A549 (cell line): ENCODE measurements around the gene BMI1. TPM values are rescaled to one million over a fixed set of nuclear protein-coding genes. Genes with fewer than 3 reads are reported as not detected.

Experiments
- ATAC-seq, 2 experiments: fragments of 200-7000 bp in 1 of 2; fragments of >200 bp in 1 of 2; cut with Nextera tagmentation in 1 of 2; cut with Tn5 transposase in 1 of 2; 3 replicates each; pipeline versions ENCODE4 v1.8.0 to v1.9.1; 2018 to 2020; ENCODE audit warnings: mild to moderate bottlenecking in 1 of 2, moderate library complexity in 1 of 2
- CTCF ChIA-PET: fragments of 300-600 bp; sonication (Branson Sonifier 250); formaldehyde crosslinking; extraction: SDS; loops from one replicate; lab custom pipeline; 2021; ENCODE audit warnings: antibody characterized with exemption, inconsistent platforms; lab: Yijun Ruan, JAX
- POLR2A ChIA-PET: fragments of 350-600 bp; formaldehyde crosslinking; extraction: SDS; loops from one replicate; lab custom pipeline; 2021; ENCODE audit warnings: antibody characterized with exemption, inconsistent platforms; lab: Yijun Ruan, JAX
- DNase-seq, 2 experiments: peaks; one replicate each; pipeline versions ENCODE4 v3.0.0 to v3.0.0-alpha.2; 2011 to 2016; ENCODE audit warnings: low read depth in 1 of 2, low spot score in 1 of 2
- FAIRE-seq: peaks from 2 replicates; lab custom pipeline; 2011; peaks lifted over from hg19 to GRCh38; lab: Jason Lieb, UNC
- H3K27ac ChIP-seq, 2 experiments: fragments of >200 bp; sonication (Bioruptor Twin); formaldehyde crosslinking; 3 replicates each; pipeline ENCODE4 v1.5.1; 2016 to 2017
- H3K4me1 ChIP-seq: fragments of >200 bp; sonication (Bioruptor Twin); formaldehyde crosslinking; 3 replicates; pipeline ENCODE4 v1.6.1; 2016
- H3K4me2 ChIP-seq: fragments of >200 bp; sonication (Bioruptor Twin); formaldehyde crosslinking; 3 replicates; pipeline ENCODE4 v1.6.1; 2016
- H3K4me3 ChIP-seq: fragments of >200 bp; sonication (Bioruptor Twin); formaldehyde crosslinking; 3 replicates; pipeline ENCODE4 v1.5.1; 2016
- H3K9me3 ChIP-seq: fragments of >200 bp; sonication (Bioruptor Twin); formaldehyde crosslinking; 3 replicates; pipeline ENCODE4 v1.6.1; 2016
- CHD2 ChIP-seq: fragments of 150-350 bp; IDR thresholded peaks from 2 replicates; pipeline ENCODE4 v1.6.1; 2014; ENCODE audit warnings: low read length; ENCODE audit not compliant: partially characterized antibody
- EHMT2 ChIP-seq: fragments of 200-600 bp; sonication (generic); IDR thresholded peaks from 2 replicates; pipeline ENCODE4 v1.6.1; 2016; ENCODE audit warnings: antibody characterized with exemption, low read depth, mild to moderate bottlenecking, moderate library complexity
- FOXS1 ChIP-seq: fragments of 250-450 bp; sonication (Bioruptor Pico); IDR thresholded peaks from 2 replicates; pipeline ENCODE4 v1.5.0; 2020; ENCODE audit warnings: mild to moderate bottlenecking, moderate library complexity
- HDAC2 ChIP-seq: fragments of 200-600 bp; sonication (generic); IDR thresholded peaks from 2 replicates; pipeline ENCODE4 v1.6.1; 2016
- HES2 ChIP-seq: fragments of >200 bp; sonication (Bioruptor Twin); formaldehyde crosslinking; IDR thresholded peaks from 2 replicates; pipeline ENCODE4 v1.6.1; 2016
- HEYL ChIP-seq: fragments of 250-450 bp; sonication (Bioruptor Pico); IDR thresholded peaks from 2 replicates; pipeline ENCODE4 v1.8.0; 2021; ENCODE audit warnings: mild to moderate bottlenecking, moderate library complexity
- HOXB5 ChIP-seq: fragments of 250-450 bp; sonication (Bioruptor Pico); IDR thresholded peaks from 2 replicates; pipeline ENCODE4 v1.5.0; 2020; ENCODE audit warnings: mild to moderate bottlenecking, moderate library complexity
- KDM5A ChIP-seq: fragments of 200-600 bp; sonication (generic); IDR thresholded peaks from 2 replicates; pipeline ENCODE4 v1.6.1; 2016; ENCODE audit warnings: antibody characterized with exemption, mild to moderate bottlenecking
- MAZ ChIP-seq: fragments of 150-350 bp; IDR thresholded peaks from 2 replicates; pipeline ENCODE4 v1.6.1; 2014; ENCODE audit warnings: antibody characterized with exemption, low read depth, low read length, borderline replicate concordance
- MYC ChIP-seq: IDR thresholded peaks from 2 replicates; pipeline ENCODE4 v1.6.1; 2012; ENCODE audit warnings: mild to moderate bottlenecking, inconsistent platforms, low read length, improper control_type of control experiment, borderline replicate concordance
- NFE2L2 ChIP-seq: fragments of 150-350 bp; conservative IDR thresholded peaks from 2 replicates; pipeline ENCODE4 v1.6.1; 2014; ENCODE audit warnings: low read length
- PHF8 ChIP-seq: fragments of 200-600 bp; sonication (generic); IDR thresholded peaks from 2 replicates; pipeline ENCODE4 v1.6.1; 2016; ENCODE audit warnings: low read depth, mild to moderate bottlenecking, antibody characterized with exemption, moderate library complexity, borderline replicate concordance
- RARB ChIP-seq: fragments of 250-450 bp; sonication (Bioruptor Pico); IDR thresholded peaks from 2 replicates; pipeline ENCODE4 v1.8.0; 2021; ENCODE audit warnings: mild to moderate bottlenecking, moderate library complexity
- REST ChIP-seq: fragments of 200-600 bp; sonication (generic); IDR thresholded peaks from 2 replicates; pipeline ENCODE4 v1.6.1; 2016; ENCODE audit warnings: antibody characterized with exemption, mild to moderate bottlenecking, moderate library complexity
- TFCP2L1 ChIP-seq: fragments of 250-450 bp; sonication (Bioruptor Pico); IDR thresholded peaks from 2 replicates; pipeline ENCODE4 v1.5.0; 2021; ENCODE audit warnings: mild to moderate bottlenecking
- USF2 ChIP-seq: fragments of 450-650 bp; IDR thresholded peaks from 2 replicates; pipeline ENCODE4 v1.6.1; 2014; ENCODE audit warnings: antibody characterized with exemption
- ZC3H11A ChIP-seq: fragments of 450-650 bp; IDR thresholded peaks from 2 replicates; pipeline ENCODE4 v1.6.1; 2014; ENCODE audit warnings: antibody characterized with exemption, mild to moderate bottlenecking
- ZFP36 ChIP-seq: fragments of 450-650 bp; IDR thresholded peaks from 2 replicates; pipeline ENCODE4 v1.6.1; 2014; ENCODE audit warnings: borderline replicate concordance; ENCODE audit not compliant: partially characterized antibody
- WGBS: methylation state at CpG from one replicate; pipeline ENCODE4 v1.1.6; 2017; ENCODE audit errors: missing lambda C conversion rate; 5-methylcytosine and 5-hydroxymethylcytosine counted together
- polyA plus RNA-seq, 4 experiments: library from polyadenylated mRNA; depleted of rRNA in 3 of 4; stranded (reverse); fragments of >200 nt; fragmentation: RNase III in 1 of 4; extraction: RNeasy Plus Mini Kit Qiagen cat#74134 plus additional on column Dnase treatment in 1 of 4; gene quantifications; 2 replicates in 3 of 4; 3 replicates in 1 of 4; pipeline ENCODE4 v1.2.3, GENCODE V29; 2011 to 2017
- TF ChIP-seq, protein P1 (sequence below): fragments of 150-350 bp; IDR thresholded peaks from 2 replicates; pipeline ENCODE4 v1.6.1; 2014; ENCODE audit warnings: low read depth, mild to moderate bottlenecking, low read length
- TF ChIP-seq, protein P2 (sequence below): IDR thresholded peaks from 2 replicates; pipeline ENCODE4 v1.6.1; 2012

BMI1 gene
- polyA plus RNA-seq, 2 of the 4 experiments (the other 2 are of a cell fraction), result 44.4 to 77.3 TPM

DNA sequence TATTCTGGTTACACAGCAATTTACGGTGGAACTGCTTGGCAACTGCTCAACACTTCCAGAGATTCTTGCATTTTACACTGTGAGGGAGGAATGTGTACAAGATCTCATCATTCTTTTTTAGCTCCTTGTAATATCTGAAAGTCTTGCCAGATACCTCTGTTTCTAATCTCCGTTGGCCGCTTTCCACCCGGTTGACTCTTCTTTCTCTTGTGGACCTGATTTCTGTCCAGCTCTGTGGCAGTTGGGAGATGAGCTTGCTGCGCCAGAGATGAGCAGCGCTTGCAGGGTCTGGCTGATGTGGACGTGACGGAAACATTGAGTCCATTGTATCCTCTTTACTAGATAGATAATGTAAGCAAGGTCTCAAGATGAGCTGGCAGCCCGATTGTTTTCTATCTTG, 52.0 kb downstream of the BMI1 start:
- TF ChIP-seq USF2, result no peak
- TF ChIP-seq HES2, result no peak
- TF ChIP-seq NFE2L2, result no peak
- no peak for TF ChIP-seq CHD2
- no peak for TF ChIP-seq PHF8
- no peak for TF ChIP-seq EHMT2
- TF ChIP-seq TFCP2L1 (CRISPR knock-in tag), result no peak
- DNase-seq (no peak), ATAC-seq (no peak), FAIRE-seq (no peak)
- Histone ChIP-seq H3K4me2 (no peak overlapping the region), H3K4me1 (no peaks in the 10 kb centered on the region), H3K4me3 (no peak overlapping the region), H3K27ac (no peak overlapping the region), H3K9me3 (no peaks in the 10 kb centered on the region)
- ChIA-PET POLR2A (no interaction called here), CTCF (no interaction called here)
- WGBS, result 85% methylated on average over 9 of the region's 9 CpGs

DNA sequence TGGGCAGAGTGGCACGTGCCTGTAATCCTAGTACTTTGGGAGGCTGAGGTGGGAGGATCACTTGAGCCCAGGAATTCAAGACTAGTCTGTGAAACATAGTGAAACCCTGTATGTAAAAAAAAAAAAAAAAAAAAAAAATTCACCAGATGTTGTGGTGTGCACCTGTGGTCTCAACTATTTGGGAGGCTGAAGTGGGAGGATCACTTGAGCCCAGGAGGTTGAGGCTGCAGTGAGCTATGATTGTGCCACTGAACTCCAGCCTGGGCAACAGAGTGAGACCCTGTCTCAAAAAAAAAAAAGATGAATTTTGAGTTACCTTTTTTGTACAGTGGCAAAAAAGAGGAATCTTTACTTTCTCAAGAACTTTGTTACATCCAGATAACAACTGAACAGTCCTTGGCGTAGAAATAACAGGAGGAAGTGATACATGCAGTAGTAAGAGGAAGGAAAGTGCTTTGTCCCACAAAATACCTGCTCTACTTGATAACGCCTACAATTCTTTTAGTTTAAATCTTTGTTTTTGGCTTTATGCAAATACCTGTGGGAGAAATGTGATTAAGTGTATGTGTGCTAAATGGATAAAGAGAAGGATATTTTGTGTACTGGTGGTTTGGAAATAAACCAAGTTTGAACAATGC, 53.7 kb downstream of the BMI1 start:
- Histone ChIP-seq H3K27ac (no peak overlapping the region), H3K4me2 (no peak overlapping the region), H3K4me1 (no peaks in the 10 kb centered on the region), H3K9me3 (no peaks in the 10 kb centered on the region), H3K4me3 (no peak overlapping the region)
- CTCF ChIA-PET, result no interaction called here
- TF ChIP-seq ZFP36, result no peak
- no peak for TF ChIP-seq REST
- TF ChIP-seq TFCP2L1 (CRISPR knock-in tag), result no peak
- TF ChIP-seq MAZ, result no peak
- TF ChIP-seq RARB, result no peak
- no peak for TF ChIP-seq HOXB5 (CRISPR knock-in tag)
- no peak for TF ChIP-seq ZC3H11A
- TF ChIP-seq, protein P1, sequence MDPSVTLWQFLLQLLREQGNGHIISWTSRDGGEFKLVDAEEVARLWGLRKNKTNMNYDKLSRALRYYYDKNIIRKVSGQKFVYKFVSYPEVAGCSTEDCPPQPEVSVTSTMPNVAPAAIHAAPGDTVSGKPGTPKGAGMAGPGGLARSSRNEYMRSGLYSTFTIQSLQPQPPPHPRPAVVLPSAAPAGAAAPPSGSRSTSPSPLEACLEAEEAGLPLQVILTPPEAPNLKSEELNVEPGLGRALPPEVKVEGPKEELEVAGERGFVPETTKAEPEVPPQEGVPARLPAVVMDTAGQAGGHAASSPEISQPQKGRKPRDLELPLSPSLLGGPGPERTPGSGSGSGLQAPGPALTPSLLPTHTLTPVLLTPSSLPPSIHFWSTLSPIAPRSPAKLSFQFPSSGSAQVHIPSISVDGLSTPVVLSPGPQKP, result no peak
- no peak for TF ChIP-seq HEYL
- no peak for TF ChIP-seq FOXS1 (CRISPR knock-in tag)
- no peak for TF ChIP-seq HDAC2
- no peak for TF ChIP-seq MYC
- no peak for TF ChIP-seq KDM5A
- TF ChIP-seq, protein P2, sequence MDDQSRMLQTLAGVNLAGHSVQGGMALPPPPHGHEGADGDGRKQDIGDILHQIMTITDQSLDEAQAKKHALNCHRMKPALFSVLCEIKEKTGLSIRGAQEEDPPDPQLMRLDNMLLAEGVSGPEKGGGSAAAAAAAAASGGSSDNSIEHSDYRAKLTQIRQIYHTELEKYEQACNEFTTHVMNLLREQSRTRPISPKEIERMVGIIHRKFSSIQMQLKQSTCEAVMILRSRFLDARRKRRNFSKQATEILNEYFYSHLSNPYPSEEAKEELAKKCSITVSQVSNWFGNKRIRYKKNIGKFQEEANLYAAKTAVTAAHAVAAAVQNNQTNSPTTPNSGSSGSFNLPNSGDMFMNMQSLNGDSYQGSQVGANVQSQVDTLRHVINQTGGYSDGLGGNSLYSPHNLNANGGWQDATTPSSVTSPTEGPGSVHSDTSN, result no peak
- no peak for FAIRE-seq
- WGBS, result 65% methylated on average over 3 of the region's 3 CpGs
- ATAC-seq, result no peak
- POLR2A ChIA-PET, result no interaction called here
- no peak for DNase-seq
